Measurements from ENCODE around the gene FZR1.

DNA sequence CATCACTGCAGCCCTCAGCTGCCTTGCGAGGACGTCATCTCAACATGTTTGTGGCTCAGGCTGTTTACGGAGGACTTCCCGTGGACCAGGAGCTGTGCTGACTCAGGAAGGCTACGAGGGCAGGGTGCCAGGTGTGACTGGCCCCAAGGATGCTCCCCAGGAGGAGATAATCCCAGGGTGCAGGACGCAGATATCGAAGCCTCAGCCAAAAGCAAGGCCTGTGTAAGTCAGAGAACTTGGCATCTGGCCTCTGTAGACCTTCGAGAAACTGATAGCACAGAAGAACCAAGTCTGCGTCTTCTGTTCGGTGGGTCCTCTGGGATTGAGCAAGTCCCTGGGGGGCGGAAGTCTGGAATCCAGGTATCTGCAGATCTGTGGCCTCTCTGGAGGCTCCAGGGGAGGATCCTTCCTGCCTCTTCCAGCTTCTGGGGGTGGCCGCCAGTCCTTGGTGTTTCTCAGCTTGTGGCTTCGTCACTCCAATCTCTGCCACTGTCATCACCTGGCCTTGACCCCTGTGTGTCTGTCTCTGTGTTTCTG is 3.0 kb upstream of the FZR1 start:
- TF ChIP-seq, protein P1, sequence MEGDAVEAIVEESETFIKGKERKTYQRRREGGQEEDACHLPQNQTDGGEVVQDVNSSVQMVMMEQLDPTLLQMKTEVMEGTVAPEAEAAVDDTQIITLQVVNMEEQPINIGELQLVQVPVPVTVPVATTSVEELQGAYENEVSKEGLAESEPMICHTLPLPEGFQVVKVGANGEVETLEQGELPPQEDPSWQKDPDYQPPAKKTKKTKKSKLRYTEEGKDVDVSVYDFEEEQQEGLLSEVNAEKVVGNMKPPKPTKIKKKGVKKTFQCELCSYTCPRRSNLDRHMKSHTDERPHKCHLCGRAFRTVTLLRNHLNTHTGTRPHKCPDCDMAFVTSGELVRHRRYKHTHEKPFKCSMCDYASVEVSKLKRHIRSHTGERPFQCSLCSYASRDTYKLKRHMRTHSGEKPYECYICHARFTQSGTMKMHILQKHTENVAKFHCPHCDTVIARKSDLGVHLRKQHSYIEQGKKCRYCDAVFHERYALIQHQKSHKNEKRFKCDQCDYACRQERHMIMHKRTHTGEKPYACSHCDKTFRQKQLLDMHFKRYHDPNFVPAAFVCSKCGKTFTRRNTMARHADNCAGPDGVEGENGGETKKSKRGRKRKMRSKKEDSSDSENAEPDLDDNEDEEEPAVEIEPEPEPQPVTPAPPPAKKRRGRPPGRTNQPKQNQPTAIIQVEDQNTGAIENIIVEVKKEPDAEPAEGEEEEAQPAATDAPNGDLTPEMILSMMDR (IDR thresholded peaks at IDR 0.05): no peak
- TF ChIP-seq POLR2A (IDR thresholded peaks at IDR 0.05): no peak
- no peak for TF ChIP-seq EP300 (IDR thresholded peaks at IDR 0.05)

Data from ovary (tissue), 3 donors.